Measurements from ENCODE around the gene MRPL58. TPM values are rescaled to one million over a fixed set of nuclear protein-coding genes. Genes with fewer than 3 reads are reported as not detected.
"Not testable (repeated sequence)": the region's sequence is repeated elsewhere in the genome, so short reads cannot be mapped to it uniquely, and the experiment has no call there.

Gene MRPL58
- total and polyA plus RNA-seq, 4 donors: 14.7 to 55.5 (median 35.7) TPM

DNA sequence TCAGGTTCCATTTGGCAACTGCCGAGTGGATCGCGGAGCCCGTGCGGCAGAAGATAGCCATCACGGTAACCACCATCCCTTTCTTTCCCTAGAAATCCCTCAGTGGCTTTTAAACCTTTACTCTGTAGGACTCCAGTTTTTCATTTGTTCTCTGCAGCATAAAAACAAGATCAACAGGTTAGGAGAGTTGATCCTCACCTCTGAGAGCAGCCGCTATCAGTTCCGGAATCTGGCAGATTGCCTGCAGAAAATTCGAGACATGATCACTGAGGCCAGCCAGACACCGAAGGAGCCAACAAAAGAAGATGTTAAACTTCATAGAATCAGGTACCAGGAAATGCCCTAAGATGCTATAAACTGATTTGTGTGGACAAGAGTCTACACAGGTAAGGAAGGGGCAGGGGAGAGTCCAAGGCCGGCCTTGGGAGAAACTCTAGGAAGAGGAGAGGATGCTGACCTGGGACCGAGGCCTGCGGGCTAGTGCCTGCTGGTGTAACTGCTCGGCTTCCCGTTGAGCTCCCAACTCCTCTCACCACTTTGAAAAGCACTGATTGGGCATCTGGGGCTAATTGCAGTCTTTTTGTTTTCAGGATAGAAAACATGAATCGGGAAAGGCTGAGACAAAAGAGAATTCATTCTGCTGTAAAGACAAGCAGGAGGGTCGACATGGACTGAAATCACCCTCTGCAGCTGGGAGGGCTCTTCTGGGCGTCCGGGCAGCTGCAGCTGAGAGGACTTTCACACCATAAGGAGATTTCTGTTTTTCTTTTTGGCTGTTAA, 8.1 kb downstream of the MRPL58 start:
- no peak overlapping the region for H3K9ac ChIP-seq (ENCODE audit: insufficient read depth in 1 of 2, low read length in 2 of 2)
- no peaks in the 10 kb centered on the region for H3K27me3 ChIP-seq (ENCODE audit: control insufficient read depth in 3 of 3, insufficient read depth in 3 of 3, low read length in 2 of 3)
- WGBS, 2 donors: 91 to 96% methylated on average over 19 of the region's 19 CpGs
- H3K4me3 ChIP-seq: no peak overlapping the region
- H3K36me3 ChIP-seq (ENCODE audit: control insufficient read depth in 4 of 4, insufficient read depth in 4 of 4, low read length in 4 of 4): peaks cover 12 to 33% (median 18%) of the 10 kb centered on the region in 4 donors
- no peaks in the 10 kb centered on the region for H3K9me3 ChIP-seq (ENCODE audit: control insufficient read depth in 4 of 4, insufficient read depth in 3 of 4, low read length in 3 of 4)
- TF ChIP-seq, protein P1, sequence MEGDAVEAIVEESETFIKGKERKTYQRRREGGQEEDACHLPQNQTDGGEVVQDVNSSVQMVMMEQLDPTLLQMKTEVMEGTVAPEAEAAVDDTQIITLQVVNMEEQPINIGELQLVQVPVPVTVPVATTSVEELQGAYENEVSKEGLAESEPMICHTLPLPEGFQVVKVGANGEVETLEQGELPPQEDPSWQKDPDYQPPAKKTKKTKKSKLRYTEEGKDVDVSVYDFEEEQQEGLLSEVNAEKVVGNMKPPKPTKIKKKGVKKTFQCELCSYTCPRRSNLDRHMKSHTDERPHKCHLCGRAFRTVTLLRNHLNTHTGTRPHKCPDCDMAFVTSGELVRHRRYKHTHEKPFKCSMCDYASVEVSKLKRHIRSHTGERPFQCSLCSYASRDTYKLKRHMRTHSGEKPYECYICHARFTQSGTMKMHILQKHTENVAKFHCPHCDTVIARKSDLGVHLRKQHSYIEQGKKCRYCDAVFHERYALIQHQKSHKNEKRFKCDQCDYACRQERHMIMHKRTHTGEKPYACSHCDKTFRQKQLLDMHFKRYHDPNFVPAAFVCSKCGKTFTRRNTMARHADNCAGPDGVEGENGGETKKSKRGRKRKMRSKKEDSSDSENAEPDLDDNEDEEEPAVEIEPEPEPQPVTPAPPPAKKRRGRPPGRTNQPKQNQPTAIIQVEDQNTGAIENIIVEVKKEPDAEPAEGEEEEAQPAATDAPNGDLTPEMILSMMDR (IDR thresholded peaks at IDR 0.05; ENCODE audit: control extremely low read depth, extremely low read depth): no peak
- no peaks in the 10 kb centered on the region for H3K4me1 ChIP-seq (ENCODE audit: control insufficient read depth in 5 of 5, insufficient read depth in 5 of 5, low read length in 5 of 5)
- ATAC-seq (ENCODE audit: insufficient read depth, low FRiP score) (no peak), DNase-seq (no peak)
- H3K27ac ChIP-seq (ENCODE audit: low read depth in 1 of 2, low read length in 1 of 2): no peak overlapping the region

DNA sequence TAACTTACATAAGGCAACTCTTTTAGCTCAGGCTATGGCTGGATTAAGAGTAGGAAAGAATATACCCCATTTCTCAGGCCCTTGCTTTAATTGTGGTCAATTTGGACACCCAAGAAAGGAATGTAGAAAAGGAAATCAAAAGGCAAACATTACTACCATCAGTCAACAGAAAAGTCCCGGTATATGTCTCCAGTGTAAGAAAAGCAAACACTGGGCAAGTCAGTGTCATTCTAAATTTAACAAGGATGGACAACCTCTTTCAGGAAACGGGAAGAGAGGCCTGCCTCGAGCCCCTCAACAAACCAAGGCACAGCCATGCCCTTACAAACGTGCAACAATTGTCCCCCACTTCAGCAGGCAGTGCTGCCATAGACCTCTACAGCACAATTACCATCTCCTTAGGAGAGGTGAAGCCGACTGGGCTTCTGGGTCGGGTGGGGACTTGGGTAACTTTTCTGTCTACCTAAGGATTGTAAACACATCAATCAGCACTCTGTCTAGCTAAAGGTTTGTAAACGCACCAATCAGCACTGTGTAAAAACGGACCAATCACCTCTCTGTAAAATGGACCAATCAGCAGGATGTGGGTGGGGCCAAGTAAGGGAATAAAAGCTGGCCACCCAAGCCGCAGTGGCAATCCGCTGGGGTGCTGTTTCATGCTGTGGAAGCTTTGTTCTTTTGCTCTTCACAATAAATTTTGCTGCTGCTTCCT, 12.4 kb downstream of the MRPL58 start:
- H3K9me3 ChIP-seq (ENCODE audit: control insufficient read depth in 4 of 4, insufficient read depth in 3 of 4, low read length in 3 of 4): no peaks in the 10 kb centered on the region
- DNase-seq (no peak), ATAC-seq (ENCODE audit: insufficient read depth, low FRiP score) (no peak)
- no peaks in the 10 kb centered on the region for H3K27me3 ChIP-seq (ENCODE audit: control insufficient read depth in 3 of 3, insufficient read depth in 3 of 3, low read length in 2 of 3)
- H3K36me3 ChIP-seq (ENCODE audit: control insufficient read depth in 4 of 4, insufficient read depth in 4 of 4, low read length in 4 of 4): peaks cover 6 to 25% (median 13%) of the 10 kb centered on the region in 4 donors
- WGBS, 2 donors: 66 to 79% methylated on average over 10 of the region's 10 CpGs
- H3K4me1 ChIP-seq (ENCODE audit: control insufficient read depth in 5 of 5, insufficient read depth in 5 of 5, low read length in 5 of 5): no peaks in the 10 kb centered on the region
- no peak overlapping the region for H3K4me3 ChIP-seq
- H3K27ac ChIP-seq (ENCODE audit: low read depth in 1 of 2, low read length in 1 of 2): no peak overlapping the region
- no peak overlapping the region for H3K9ac ChIP-seq (ENCODE audit: insufficient read depth in 1 of 2, low read length in 2 of 2)
- TF ChIP-seq, protein P1 (IDR thresholded peaks at IDR 0.05; ENCODE audit: control extremely low read depth, extremely low read depth): no peak

DNA sequence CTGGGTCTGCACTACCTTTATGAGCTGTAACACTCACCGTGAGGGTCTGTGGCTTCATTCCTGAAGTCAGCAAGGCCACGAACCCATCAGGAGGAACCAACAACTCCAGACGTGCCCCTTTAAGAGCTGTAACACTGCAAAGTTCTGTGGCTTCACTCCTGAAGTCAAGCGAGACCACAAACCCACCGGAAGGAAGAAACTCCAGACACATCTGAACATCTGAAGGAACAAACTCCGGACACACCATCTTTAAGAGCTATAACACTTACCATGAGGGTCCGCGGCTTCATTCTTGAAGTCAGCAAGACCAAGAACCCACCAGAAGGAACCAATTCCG, 12.9 kb downstream of the MRPL58 start:
- H3K9ac ChIP-seq (ENCODE audit: insufficient read depth in 1 of 2, low read length in 2 of 2); DNase-seq; H3K4me1 ChIP-seq (ENCODE audit: control insufficient read depth in 5 of 5, insufficient read depth in 5 of 5, low read length in 5 of 5); H3K27me3 ChIP-seq (ENCODE audit: control insufficient read depth in 3 of 3, insufficient read depth in 3 of 3, low read length in 2 of 3); H3K9me3 ChIP-seq (ENCODE audit: control insufficient read depth in 4 of 4, insufficient read depth in 3 of 4, low read length in 3 of 4); H3K27ac ChIP-seq (ENCODE audit: low read depth in 1 of 2, low read length in 1 of 2); H3K4me3 ChIP-seq; ATAC-seq (ENCODE audit: insufficient read depth, low FRiP score): not testable (repeated sequence)
- 29 to 69% methylated on average over 9 of the region's 9 CpGs for WGBS, 2 donors
- peaks cover 6 to 23% (median 8%) of the 10 kb centered on the region in 4 donors for H3K36me3 ChIP-seq (ENCODE audit: control insufficient read depth in 4 of 4, insufficient read depth in 4 of 4, low read length in 4 of 4)

DNA sequence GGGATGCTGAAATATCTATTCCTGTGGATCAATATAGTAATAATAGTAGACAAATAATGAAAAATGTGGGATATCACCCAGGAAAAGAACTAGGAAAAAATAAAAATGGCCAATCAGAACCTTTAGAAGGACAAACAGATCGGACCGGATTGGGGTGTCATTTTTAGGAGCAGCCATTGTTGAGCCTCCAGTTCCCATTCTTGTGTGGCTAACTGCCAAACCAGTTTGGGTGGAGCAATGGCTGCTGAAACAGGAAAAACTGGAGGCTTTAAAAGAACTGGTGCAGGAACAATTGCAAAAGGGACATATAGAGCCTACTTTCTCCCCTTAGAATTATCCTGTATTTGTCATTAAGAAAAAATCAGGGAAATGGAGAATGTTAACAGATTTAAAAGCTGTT, 14.2 kb downstream of the MRPL58 start:
- peaks cover 0 to 12% (median 1%) of the 10 kb centered on the region in 4 donors for H3K36me3 ChIP-seq (ENCODE audit: control insufficient read depth in 4 of 4, insufficient read depth in 4 of 4, low read length in 4 of 4)
- H3K4me1 ChIP-seq (ENCODE audit: control insufficient read depth in 5 of 5, insufficient read depth in 5 of 5, low read length in 5 of 5); DNase-seq; ATAC-seq (ENCODE audit: insufficient read depth, low FRiP score); H3K9me3 ChIP-seq (ENCODE audit: control insufficient read depth in 4 of 4, insufficient read depth in 3 of 4, low read length in 3 of 4); H3K9ac ChIP-seq (ENCODE audit: insufficient read depth in 1 of 2, low read length in 2 of 2); H3K4me3 ChIP-seq; H3K27me3 ChIP-seq (ENCODE audit: control insufficient read depth in 3 of 3, insufficient read depth in 3 of 3, low read length in 2 of 3); H3K27ac ChIP-seq (ENCODE audit: low read depth in 1 of 2, low read length in 1 of 2): not testable (repeated sequence)
- WGBS, 2 donors: 19 to 60% methylated on average over 2 of the region's 2 CpGs

All from lung (tissue), 12 donors.